Measurements from ENCODE around the gene C2orf74. TPM values are rescaled to one million over a fixed set of nuclear protein-coding genes. Genes with fewer than 3 reads are reported as not detected.

C2orf74 gene
- total RNA-seq, 4 donors from 2014 or later: 8.4 to 28.6 (median 21.2) TPM

GRCh38 chr2:61177727-61178549, 15.9 kb downstream of the C2orf74 start:
- peak overlapping the region; percentile 96 to 100 (median 99) for H3K27ac ChIP-seq
- no peaks in the 10 kb centered on the region for H3K9me3 ChIP-seq
- H3K4me3 ChIP-seq: peak overlapping the region; percentile 76 to 98 (median 80)
- DNase-seq (ENCODE audit: low spot score in 2 of 2): peak in 1 of 2 donors; percentile 31
- no peak for TF ChIP-seq CTCF (IDR thresholded peaks at IDR 0.05)
- no peak for TF ChIP-seq EP300 (IDR thresholded peaks at IDR 0.05)
- TF ChIP-seq POLR2A (IDR thresholded peaks at IDR 0.05): no peak
- H3K4me1 ChIP-seq: peaks cover 0 to 58% (median 32%) of the 10 kb centered on the region in 4 donors
- H3K27me3 ChIP-seq: no peaks in the 10 kb centered on the region
- WGBS, 2 donors: 13 to 16% methylated on average over 35 to 42 of the region's 45 CpGs
- peaks cover 0 to 35% (median 0%) of the 10 kb centered on the region in 3 donors for H3K36me3 ChIP-seq

GRCh38 chr2:61178603-61179545, 16.9 kb downstream of the C2orf74 start:
- TF ChIP-seq CTCF (IDR thresholded peaks at IDR 0.05) (no peak), POLR2A (IDR thresholded peaks at IDR 0.05) (no peak), EP300 (IDR thresholded peaks at IDR 0.05) (no peak)
- no peaks in the 10 kb centered on the region for H3K27me3 ChIP-seq
- no peak for DNase-seq (ENCODE audit: low spot score in 2 of 2)
- H3K4me1 ChIP-seq: peaks cover 0 to 58% (median 35%) of the 10 kb centered on the region in 4 donors
- peak overlapping the region in 3 of 4 donors; percentile 98 to 100 (median 100) for H3K27ac ChIP-seq
- 89 to 90% methylated on average over 22 of the region's 22 CpGs for WGBS, 2 donors
- peaks cover 0 to 44% (median 9%) of the 10 kb centered on the region in 3 donors for H3K36me3 ChIP-seq
- peak overlapping the region in 3 of 4 donors; percentile 76 to 98 (median 84) for H3K4me3 ChIP-seq
- no peaks in the 10 kb centered on the region for H3K9me3 ChIP-seq

- no peak for TF ChIP-seq POLR2A (IDR thresholded peaks at IDR 0.05)
- TF ChIP-seq EP300 (IDR thresholded peaks at IDR 0.05): no peak
- no peak for TF ChIP-seq CTCF (IDR thresholded peaks at IDR 0.05)
- H3K36me3 ChIP-seq: peaks cover 2 to 55% (median 18%) of the 10 kb centered on the region in 3 donors
Measured at GRCh38 chr2:61179701-61180639, 18.0 kb downstream of the C2orf74 start.

GRCh38 chr2:61180686-61181085, 18.7 kb downstream of the C2orf74 start:
- H3K9me3 ChIP-seq: no peaks in the 10 kb centered on the region
- peaks cover 0 to 58% (median 35%) of the 10 kb centered on the region in 4 donors for H3K4me1 ChIP-seq
- no peak overlapping the region for H3K4me3 ChIP-seq
- TF ChIP-seq EP300 (IDR thresholded peaks at IDR 0.05): no peak
- H3K36me3 ChIP-seq: peaks cover 2 to 62% (median 18%) of the 10 kb centered on the region in 3 donors
- DNase-seq (ENCODE audit: low spot score in 2 of 2): no peak
- 71 to 83% methylated on average over 6 of the region's 6 CpGs for WGBS, 2 donors
- H3K27ac ChIP-seq: peak overlapping the region in 1 of 4 donors; percentile 100
- no peaks in the 10 kb centered on the region for H3K27me3 ChIP-seq

More at GRCh38 chr2:61179701-61180639, 18.0 kb downstream of the C2orf74 start:
- 46 to 48% methylated on average over 14 of the region's 14 CpGs for WGBS, 2 donors
- Histone ChIP-seq H3K4me1 (peaks cover 0 to 58% (median 35%) of the 10 kb centered on the region in 4 donors), H3K4me3 (no peak overlapping the region), H3K9me3 (no peaks in the 10 kb centered on the region), H3K27ac (peak overlapping the region in 2 of 4 donors; percentile 100), H3K27me3 (no peaks in the 10 kb centered on the region)
- no peak for DNase-seq (ENCODE audit: low spot score in 2 of 2)
